ENCODE measurements around the gene PON2.

The PON2 gene

DNA sequence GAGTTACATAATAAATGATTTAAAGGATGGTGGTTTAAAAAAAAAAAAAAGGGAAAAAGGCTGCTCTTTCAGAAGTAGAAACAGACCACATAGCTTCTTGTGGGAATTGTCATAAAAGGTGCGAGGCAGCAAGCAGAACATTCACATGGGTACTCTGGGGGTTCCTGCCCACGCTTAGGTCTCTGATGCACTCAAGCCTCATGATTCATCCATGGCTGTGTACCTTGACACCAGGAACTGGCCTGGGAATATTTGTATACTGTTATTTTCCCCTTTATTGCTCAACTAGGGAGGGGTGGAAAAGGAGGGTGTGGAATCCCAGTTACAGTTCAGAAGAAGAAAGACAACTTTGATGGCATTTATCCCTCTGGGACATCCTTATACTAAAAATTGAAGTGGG lies 4.0 kb downstream of the PON2 start:
- peaks cover 0 to 28% of the 10 kb centered on the region in 2 donors for H3K9me3 ChIP-seq (replicated peaks in 1 of 2; ENCODE audit: control insufficient read depth in 2 of 2, insufficient read depth in 1 of 2, low read depth in 1 of 2, low read length in 2 of 2)
- no peak overlapping the region for H3K27ac ChIP-seq (replicated peaks; ENCODE audit: low read length)
- H3K36me3 ChIP-seq (replicated peaks in 1 of 2; ENCODE audit: control insufficient read depth in 2 of 2, insufficient read depth in 2 of 2, low read length in 2 of 2) = peaks cover 0 to 74% of the 10 kb centered on the region in 2 donors
- no peak overlapping the region for H3K9ac ChIP-seq (ENCODE audit: low read depth, low read length, poor library complexity)
- no peak overlapping the region for H3K14ac ChIP-seq (ENCODE audit: low read length)
- no CpG with 5 or more reads among the region's 2 CpGs for WGBS, 2 donors (ENCODE audit: extremely low coverage in 2 of 2, insufficient read length in 2 of 2, insufficient replicate concordance in 1 of 2)
- no peak overlapping the region for H3K4ac ChIP-seq (ENCODE audit: low read length)
- no peak for DNase-seq (ENCODE audit: low spot score)
- no peak overlapping the region for H3K18ac ChIP-seq (ENCODE audit: low read length)
- H2BK12ac ChIP-seq (ENCODE audit: low read length) = no peak overlapping the region
- H2BK5ac ChIP-seq (ENCODE audit: low read length) = no peak overlapping the region
- peaks cover 7 to 12% of the 10 kb centered on the region in 2 donors for H3K4me1 ChIP-seq (ENCODE audit: control insufficient read depth in 2 of 2, insufficient read depth in 1 of 2, low read depth in 1 of 2, low read length in 2 of 2)
- no peak overlapping the region for H2AFZ ChIP-seq (ENCODE audit: low read length)
- H2AK5ac ChIP-seq (ENCODE audit: low read depth, low read length) = no peak overlapping the region
- peaks cover 2% of the 10 kb centered on the region for H3K79me1 ChIP-seq (ENCODE audit: low read depth, low read length)
- no peak overlapping the region for H3K4me3 ChIP-seq (ENCODE audit: low read length in 2 of 2)
- H3K23ac ChIP-seq (ENCODE audit: low read depth, low read length, poor library complexity) = no peak overlapping the region
- H2BK120ac ChIP-seq (ENCODE audit: low read depth, low read length) = no peak overlapping the region
- H3K4me2 ChIP-seq (ENCODE audit: insufficient read depth, low read length, poor library complexity, severe bottlenecking) = no peak overlapping the region
- H3K27me3 ChIP-seq (ENCODE audit: control insufficient read depth in 3 of 3, insufficient read depth in 3 of 3, low read depth in 1 of 3, low read length in 3 of 3) = no peaks in the 10 kb centered on the region
- H4K91ac ChIP-seq (ENCODE audit: low read depth, low read length, poor library complexity) = no peak overlapping the region
- no peak overlapping the region for H2BK15ac ChIP-seq (ENCODE audit: low read length)
- no peak overlapping the region for H4K8ac ChIP-seq (ENCODE audit: low read depth, low read length)

DNA sequence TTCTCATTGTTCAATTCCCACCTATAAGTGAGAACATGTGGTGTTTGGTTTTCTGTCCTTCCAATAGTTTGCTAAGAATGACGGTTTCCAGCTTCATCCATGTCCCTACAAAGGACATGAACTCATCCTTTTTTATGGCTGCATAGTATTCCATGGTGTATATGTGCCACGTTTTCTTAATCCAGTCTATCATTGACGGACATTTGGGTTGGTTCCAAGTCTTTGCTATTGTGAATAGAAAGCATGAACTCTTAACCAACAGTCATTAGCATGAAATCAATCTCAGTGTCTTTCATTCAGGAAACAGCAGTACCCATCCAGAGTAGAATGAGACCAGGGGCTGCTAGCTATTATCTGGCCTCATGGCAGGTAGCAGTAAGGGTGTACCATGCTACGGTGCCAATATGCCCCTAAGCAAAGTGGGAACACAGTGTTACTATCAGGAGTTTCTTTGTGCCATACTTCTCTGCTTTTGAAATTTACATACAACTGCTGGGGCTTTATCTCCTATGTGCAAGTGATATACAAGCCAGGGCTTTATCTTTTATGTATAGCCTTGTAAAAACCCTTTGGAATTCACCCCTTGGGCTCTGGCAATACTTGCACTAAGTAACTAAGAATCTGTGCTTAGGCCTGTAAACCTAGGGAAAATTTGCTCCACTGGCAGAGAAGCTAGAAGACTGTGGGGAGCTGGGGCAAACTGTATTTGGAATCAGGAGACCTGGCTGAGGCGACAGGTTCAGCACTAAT lies 5.4 kb downstream of the PON2 start:
- Histone ChIP-seq H3K14ac (ENCODE audit: low read length) (no peak overlapping the region), H3K4ac (ENCODE audit: low read length) (no peak overlapping the region), H4K8ac (ENCODE audit: low read depth, low read length) (no peak overlapping the region), H2BK5ac (ENCODE audit: low read length) (no peak overlapping the region), H3K27ac (replicated peaks; ENCODE audit: low read length) (no peak overlapping the region), H3K4me2 (ENCODE audit: insufficient read depth, low read length, poor library complexity, severe bottlenecking) (no peak overlapping the region), H3K27me3 (ENCODE audit: control insufficient read depth in 3 of 3, insufficient read depth in 3 of 3, low read depth in 1 of 3, low read length in 3 of 3) (no peaks in the 10 kb centered on the region), H3K4me1 (ENCODE audit: control insufficient read depth in 2 of 2, insufficient read depth in 1 of 2, low read depth in 1 of 2, low read length in 2 of 2) (peaks cover 5% of the 10 kb centered on the region in 2 donors), H3K4me3 (ENCODE audit: low read length in 2 of 2) (no peak overlapping the region), H3K9ac (ENCODE audit: low read depth, low read length, poor library complexity) (no peak overlapping the region), H3K36me3 (replicated peaks in 1 of 2; ENCODE audit: control insufficient read depth in 2 of 2, insufficient read depth in 2 of 2, low read length in 2 of 2) (peaks cover 0 to 88% of the 10 kb centered on the region in 2 donors), H2BK120ac (ENCODE audit: low read depth, low read length) (no peak overlapping the region), H3K18ac (ENCODE audit: low read length) (no peak overlapping the region), H2BK12ac (ENCODE audit: low read length) (no peak overlapping the region), H2AFZ (ENCODE audit: low read length) (no peak overlapping the region), H3K23ac (ENCODE audit: low read depth, low read length, poor library complexity) (no peak overlapping the region), H2BK15ac (ENCODE audit: low read length) (no peak overlapping the region), H3K79me1 (ENCODE audit: low read depth, low read length) (peaks cover 2% of the 10 kb centered on the region), H4K91ac (ENCODE audit: low read depth, low read length, poor library complexity) (no peak overlapping the region), H2AK5ac (ENCODE audit: low read depth, low read length) (no peak overlapping the region), H3K9me3 (replicated peaks in 1 of 2; ENCODE audit: control insufficient read depth in 2 of 2, insufficient read depth in 1 of 2, low read depth in 1 of 2, low read length in 2 of 2) (peaks cover 0 to 41% of the 10 kb centered on the region in 2 donors)
- DNase-seq (ENCODE audit: low spot score) = no peak
- WGBS, 2 donors (ENCODE audit: extremely low coverage in 2 of 2, insufficient read length in 2 of 2, insufficient replicate concordance in 1 of 2) = no CpG with 5 or more reads among the region's 5 CpGs

DNA sequence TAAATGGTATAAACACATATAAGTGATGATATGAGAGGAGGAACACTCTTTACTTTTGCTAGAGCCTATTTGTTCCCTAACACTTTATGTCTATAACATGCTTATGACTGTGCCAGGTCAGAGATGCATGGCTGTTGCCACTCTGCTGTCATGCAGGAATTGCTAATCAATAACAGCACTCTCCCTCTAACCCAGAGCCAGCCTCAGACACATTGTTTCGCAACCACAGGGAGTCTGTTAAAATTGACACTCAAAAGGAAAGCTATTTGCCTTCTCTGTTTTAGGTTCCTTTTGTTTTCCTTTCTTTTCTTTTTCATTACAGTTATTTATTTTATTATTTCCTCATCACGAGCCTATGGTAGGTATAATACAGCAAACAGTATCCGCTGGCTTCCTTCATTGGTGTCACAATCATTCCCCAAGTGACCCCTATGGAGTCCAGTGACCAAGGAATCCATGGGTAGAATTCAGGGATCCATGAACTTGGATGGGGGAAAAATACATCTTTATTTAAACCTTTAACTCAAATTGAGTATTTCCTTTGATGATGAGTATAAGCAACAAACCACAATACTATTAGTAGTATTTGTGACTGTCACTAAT lies 6.8 kb downstream of the PON2 start:
- no peak overlapping the region for H3K4me2 ChIP-seq (ENCODE audit: insufficient read depth, low read length, poor library complexity, severe bottlenecking)
- no peak overlapping the region for H2AK5ac ChIP-seq (ENCODE audit: low read depth, low read length)
- H3K9ac ChIP-seq (ENCODE audit: low read depth, low read length, poor library complexity) = no peak overlapping the region
- no peaks in the 10 kb centered on the region for H3K27me3 ChIP-seq (ENCODE audit: control insufficient read depth in 3 of 3, insufficient read depth in 3 of 3, low read depth in 1 of 3, low read length in 3 of 3)
- peaks cover 0 to 53% of the 10 kb centered on the region in 2 donors for H3K9me3 ChIP-seq (replicated peaks in 1 of 2; ENCODE audit: control insufficient read depth in 2 of 2, insufficient read depth in 1 of 2, low read depth in 1 of 2, low read length in 2 of 2)
- H2BK5ac ChIP-seq (ENCODE audit: low read length) = no peak overlapping the region
- WGBS, 2 donors (ENCODE audit: extremely low coverage in 2 of 2, insufficient read length in 2 of 2, insufficient replicate concordance in 1 of 2) = no CpG with 5 or more reads among the region's 3 CpGs
- no peak overlapping the region for H2BK15ac ChIP-seq (ENCODE audit: low read length)
- H3K36me3 ChIP-seq (replicated peaks in 1 of 2; ENCODE audit: control insufficient read depth in 2 of 2, insufficient read depth in 2 of 2, low read length in 2 of 2) = peaks cover 2 to 92% of the 10 kb centered on the region in 2 donors
- peaks cover 2% of the 10 kb centered on the region for H3K79me1 ChIP-seq (ENCODE audit: low read depth, low read length)
- no peak overlapping the region for H2AFZ ChIP-seq (ENCODE audit: low read length)
- no peak for DNase-seq (ENCODE audit: low spot score)
- no peak overlapping the region for H3K18ac ChIP-seq (ENCODE audit: low read length)
- no peak overlapping the region for H3K23ac ChIP-seq (ENCODE audit: low read depth, low read length, poor library complexity)
- no peak overlapping the region for H3K14ac ChIP-seq (ENCODE audit: low read length)
- no peak overlapping the region for H2BK120ac ChIP-seq (ENCODE audit: low read depth, low read length)
- H4K8ac ChIP-seq (ENCODE audit: low read depth, low read length) = no peak overlapping the region
- no peak overlapping the region for H3K4me3 ChIP-seq (ENCODE audit: low read length in 2 of 2)
- H4K91ac ChIP-seq (ENCODE audit: low read depth, low read length, poor library complexity) = no peak overlapping the region
- H2BK12ac ChIP-seq (ENCODE audit: low read length) = no peak overlapping the region
- H3K4ac ChIP-seq (ENCODE audit: low read length) = no peak overlapping the region
- H3K27ac ChIP-seq (replicated peaks; ENCODE audit: low read length) = no peak overlapping the region
- H3K4me1 ChIP-seq (ENCODE audit: control insufficient read depth in 2 of 2, insufficient read depth in 1 of 2, low read depth in 1 of 2, low read length in 2 of 2) = peaks cover 1 to 5% of the 10 kb centered on the region in 2 donors

DNA sequence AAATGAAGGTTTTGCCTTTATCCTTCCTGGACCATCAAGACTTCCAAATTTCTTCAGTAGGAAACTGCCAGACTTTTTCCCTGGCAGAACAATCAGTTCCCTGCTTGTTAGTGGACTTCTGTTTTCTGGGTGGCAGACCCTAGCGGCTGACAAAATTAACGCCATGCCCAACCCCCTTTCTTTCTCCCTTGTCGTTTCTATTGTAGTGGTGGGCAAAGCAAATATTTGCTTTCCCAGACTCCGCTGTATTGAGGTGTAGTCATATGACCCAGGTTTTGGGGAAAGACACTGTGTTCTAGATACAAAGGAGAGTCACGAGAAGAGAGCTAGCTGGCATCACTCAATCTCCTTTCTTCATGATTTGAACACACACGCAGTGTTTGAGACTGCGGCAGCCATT lies 7.7 kb downstream of the PON2 start:
- H3K27ac ChIP-seq (replicated peaks; ENCODE audit: low read length) = peak overlapping the region; percentile 3
- no peak overlapping the region for H2AFZ ChIP-seq (ENCODE audit: low read length)
- no peak overlapping the region for H3K4me2 ChIP-seq (ENCODE audit: insufficient read depth, low read length, poor library complexity, severe bottlenecking)
- H4K91ac ChIP-seq (ENCODE audit: low read depth, low read length, poor library complexity) = no peak overlapping the region
- no peak overlapping the region for H2BK120ac ChIP-seq (ENCODE audit: low read depth, low read length)
- H3K27me3 ChIP-seq (ENCODE audit: control insufficient read depth in 3 of 3, insufficient read depth in 3 of 3, low read depth in 1 of 3, low read length in 3 of 3) = no peaks in the 10 kb centered on the region
- H2AK5ac ChIP-seq (ENCODE audit: low read depth, low read length) = no peak overlapping the region
- H3K4me1 ChIP-seq (ENCODE audit: control insufficient read depth in 2 of 2, insufficient read depth in 1 of 2, low read depth in 1 of 2, low read length in 2 of 2) = peaks cover 5 to 7% of the 10 kb centered on the region in 2 donors
- no peak overlapping the region for H2BK12ac ChIP-seq (ENCODE audit: low read length)
- no peak overlapping the region for H3K14ac ChIP-seq (ENCODE audit: low read length)
- peaks cover 2 to 90% of the 10 kb centered on the region in 2 donors for H3K36me3 ChIP-seq (replicated peaks in 1 of 2; ENCODE audit: control insufficient read depth in 2 of 2, insufficient read depth in 2 of 2, low read length in 2 of 2)
- no peak overlapping the region for H3K4ac ChIP-seq (ENCODE audit: low read length)
- H4K8ac ChIP-seq (ENCODE audit: low read depth, low read length) = no peak overlapping the region
- H2BK5ac ChIP-seq (ENCODE audit: low read length) = no peak overlapping the region
- peaks cover 2% of the 10 kb centered on the region for H3K79me1 ChIP-seq (ENCODE audit: low read depth, low read length)
- H3K4me3 ChIP-seq (ENCODE audit: low read length in 2 of 2) = no peak overlapping the region
- H3K23ac ChIP-seq (ENCODE audit: low read depth, low read length, poor library complexity) = no peak overlapping the region
- H2BK15ac ChIP-seq (ENCODE audit: low read length) = no peak overlapping the region
- no peak overlapping the region for H3K9ac ChIP-seq (ENCODE audit: low read depth, low read length, poor library complexity)
- DNase-seq (ENCODE audit: low spot score) = no peak
- peaks cover 0 to 53% of the 10 kb centered on the region in 2 donors for H3K9me3 ChIP-seq (replicated peaks in 1 of 2; ENCODE audit: control insufficient read depth in 2 of 2, insufficient read depth in 1 of 2, low read depth in 1 of 2, low read length in 2 of 2)
- no peak overlapping the region for H3K18ac ChIP-seq (ENCODE audit: low read length)
- no CpG with 5 or more reads among the region's 7 CpGs for WGBS, 2 donors (ENCODE audit: extremely low coverage in 2 of 2, insufficient read length in 2 of 2, insufficient replicate concordance in 1 of 2)
